HUES48 (cell line): ENCODE data around the gene CELSR2.

Experiments used
- H3K27ac ChIP-seq: one replicate; pipeline ENCODE4 v1.7.0; 2013; ENCODE audit warnings: low read depth, low read length, inconsistent platforms
- H3K27me3 ChIP-seq: 2 replicates; pipeline ENCODE4 v1.6.1; 2013; ENCODE audit warnings: mild to moderate bottlenecking, low read length; ENCODE audit not compliant: control insufficient read depth, insufficient read depth
- H3K36me3 ChIP-seq: 2 replicates; pipeline ENCODE4 v1.6.1; 2013; ENCODE audit warnings: low read length; ENCODE audit not compliant: control insufficient read depth, insufficient read depth
- H3K4me1 ChIP-seq: 2 replicates; pipeline ENCODE4 v1.6.1; 2013; ENCODE audit warnings: mild to moderate bottlenecking, low read length; ENCODE audit not compliant: control insufficient read depth, insufficient read depth
- H3K4me3 ChIP-seq: 2 replicates; pipeline ENCODE4 v1.5.1; 2013; ENCODE audit warnings: mild to moderate bottlenecking, low read depth, low read length
- H3K9ac ChIP-seq: 2 replicates; pipeline ENCODE4 v1.6.1; 2013; ENCODE audit warnings: mild to moderate bottlenecking, low read depth, low read length, moderate library complexity
- H3K9me3 ChIP-seq: 2 replicates; pipeline ENCODE4 v1.6.1; 2013; ENCODE audit warnings: low read length; ENCODE audit not compliant: control insufficient read depth, insufficient read depth

CELSR2 gene

GRCh38 chr1:109274533-109275476, 25.5 kb downstream of the CELSR2 start:
- peaks cover 36% of the 10 kb centered on the region for H3K36me3 ChIP-seq

GRCh38 chr1:109275706-109276345, 26.5 kb downstream of the CELSR2 start:
- peak overlapping the region; percentile 64 for H3K27ac ChIP-seq
- H3K9me3 ChIP-seq: no peaks in the 10 kb centered on the region

More at GRCh38 chr1:109274533-109275476, 25.5 kb downstream of the CELSR2 start:
- Histone ChIP-seq H3K9me3 (no peaks in the 10 kb centered on the region), H3K27me3 (no peaks in the 10 kb centered on the region), H3K27ac (peak overlapping the region; percentile 64), H3K9ac (peak overlapping the region; percentile 24; the same call in 1 of the 2 replicates), H3K4me3 (no peak overlapping the region; the same call in 1 of the 2 replicates), H3K4me1 (peaks cover 29% of the 10 kb centered on the region)

GRCh38 chr1:109277434-109278204, 28.3 kb downstream of the CELSR2 start:
- peaks cover 37% of the 10 kb centered on the region for H3K4me1 ChIP-seq
- peak overlapping the region; percentile 53 for H3K27ac ChIP-seq
- no peak overlapping the region for H3K4me3 ChIP-seq
- H3K9me3 ChIP-seq: no peaks in the 10 kb centered on the region
- no peak overlapping the region for H3K9ac ChIP-seq
- H3K36me3 ChIP-seq: peaks cover 37% of the 10 kb centered on the region
- H3K27me3 ChIP-seq: no peaks in the 10 kb centered on the region

More at GRCh38 chr1:109275706-109276345, 26.5 kb downstream of the CELSR2 start:
- Histone ChIP-seq H3K4me1 (peaks cover 29% of the 10 kb centered on the region), H3K4me3 (no peak overlapping the region), H3K9ac (no peak overlapping the region), H3K27me3 (no peaks in the 10 kb centered on the region), H3K36me3 (peaks cover 42% of the 10 kb centered on the region)

- Histone ChIP-seq H3K27ac (no peak overlapping the region), H3K27me3 (no peaks in the 10 kb centered on the region), H3K9me3 (no peaks in the 10 kb centered on the region), H3K9ac (no peak overlapping the region), H3K4me1 (peaks cover 37% of the 10 kb centered on the region), H3K36me3 (peaks cover 34% of the 10 kb centered on the region), H3K4me3 (no peak overlapping the region)
Observed at GRCh38 chr1:109279615-109280278, 30.4 kb downstream of the CELSR2 start.

GRCh38 chr1:109280862-109281261, 31.5 kb downstream of the CELSR2 start:
- peaks cover 34% of the 10 kb centered on the region for H3K36me3 ChIP-seq
- no peak overlapping the region for H3K4me3 ChIP-seq
- H3K9me3 ChIP-seq: no peaks in the 10 kb centered on the region
- H3K9ac ChIP-seq: no peak overlapping the region
- H3K27me3 ChIP-seq: no peaks in the 10 kb centered on the region
- H3K4me1 ChIP-seq: peaks cover 33% of the 10 kb centered on the region
- H3K27ac ChIP-seq: no peak overlapping the region

GRCh38 chr1:109281680-109282496, 32.5 kb downstream of the CELSR2 start:
- H3K27me3 ChIP-seq: no peaks in the 10 kb centered on the region
- 0 out of 2 replicates have a peak overlapping the region, but pooled peaks have one; percentile 72 for H3K9ac ChIP-seq
- peaks cover 32% of the 10 kb centered on the region for H3K4me1 ChIP-seq
- H3K36me3 ChIP-seq: peaks cover 34% of the 10 kb centered on the region
- H3K4me3 ChIP-seq: peak overlapping the region; percentile 98
- H3K9me3 ChIP-seq: no peaks in the 10 kb centered on the region
- H3K27ac ChIP-seq: no peak overlapping the region

GRCh38 chr1:109282497-109282951, 33.2 kb downstream of the CELSR2 start:
- Histone ChIP-seq H3K36me3 (peaks cover 34% of the 10 kb centered on the region), H3K27me3 (no peaks in the 10 kb centered on the region), H3K9me3 (no peaks in the 10 kb centered on the region), H3K27ac (peak overlapping the region; percentile 86), H3K4me3 (peak overlapping the region; percentile 98), H3K4me1 (peaks cover 32% of the 10 kb centered on the region), H3K9ac (peak overlapping the region; percentile 72)

GRCh38 chr1:109282952-109283747, 33.8 kb downstream of the CELSR2 start, which contains the start of gene PSRC1:
TSS of gene PSRC1 (minus strand) at chr1:109283145.
- H3K4me3 ChIP-seq: peak within 1 kb of the TSS; percentile 98
- H3K27me3 ChIP-seq: no peaks in the 10 kb centered on the region
- peak within 1 kb of the TSS; percentile 86 for H3K27ac ChIP-seq
- peaks cover 27% of the 10 kb centered on the region for H3K4me1 ChIP-seq
- H3K9ac ChIP-seq: peak within 1 kb of the TSS; percentile 72
- H3K9me3 ChIP-seq: no peaks in the 10 kb centered on the region
- H3K36me3 ChIP-seq: peaks cover 30% of the 10 kb centered on the region
